ENCODE data around the gene NOVA2. TPM values are rescaled to one million over a fixed set of nuclear protein-coding genes. Genes with fewer than 3 reads are reported as not detected.

Gene NOVA2
- total RNA-seq, 1 experiment from 2014 or later, result 2.5 TPM

DNA sequence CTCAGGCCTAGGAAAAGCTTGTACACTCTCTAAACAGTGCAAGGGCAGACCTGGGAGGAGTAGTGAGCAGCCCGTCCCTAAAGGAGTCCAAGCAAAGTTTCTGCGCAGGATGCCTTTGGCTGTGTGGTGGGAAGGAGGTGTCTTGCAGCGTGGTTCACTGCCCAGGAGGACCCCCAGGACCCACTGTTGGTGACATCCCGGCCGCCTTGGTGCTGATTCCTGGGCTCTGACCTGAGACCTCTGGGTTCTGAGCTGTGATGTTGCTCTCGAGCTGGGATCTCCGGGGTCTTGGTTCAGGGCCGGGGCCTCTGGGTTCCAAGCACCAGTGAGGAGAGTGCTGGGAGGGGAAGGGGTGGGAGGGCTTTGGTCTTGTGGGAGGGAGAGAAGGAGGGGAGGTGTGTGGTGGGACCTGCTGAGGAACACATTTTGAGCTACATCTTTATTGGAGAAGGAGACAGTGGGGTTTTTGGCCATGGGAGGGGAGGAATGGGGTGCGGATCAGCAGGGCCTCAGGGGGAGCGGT, 45.1 kb upstream of the NOVA2 start:
- H3K9me3 ChIP-seq (ENCODE audit: control insufficient read depth in 1 of 2, insufficient read depth in 1 of 2, low read depth in 1 of 2, low read length in 2 of 2), result no peaks in the 10 kb centered on the region
- H3K4me2 ChIP-seq (ENCODE audit: low read length), result no peak overlapping the region
- no peaks in the 10 kb centered on the region for H4K20me1 ChIP-seq (ENCODE audit: insufficient read depth)
- H2AFZ ChIP-seq (ENCODE audit: low read depth, low read length, poor library complexity, severe bottlenecking), result no peak overlapping the region
- no peak overlapping the region for H3K9ac ChIP-seq (ENCODE audit: low read length)
- H3K27me3 ChIP-seq (ENCODE audit: insufficient read depth, low read length), result no peaks in the 10 kb centered on the region
- no peak for ATAC-seq
- DNase-seq (ENCODE audit: low read depth, low spot score), result no peak
- POLR2A ChIA-PET, result interaction anchor here (1.5 kb wide), 1 partner anchor 155 kb away, joined by 3 read pairs; the partner anchor contains the start of gene FOXA3
- no peak overlapping the region for H3K27ac ChIP-seq (ENCODE audit: low read depth, low read length)
- RAD21 ChIA-PET (ENCODE audit: low non-redundant PET in 1 of 2, low total read pairs in 2 of 2, uncharacterized antibody in 2 of 2, unreplicated experiment in 2 of 2), result no interaction called here
- intact Hi-C loops (cut with micrococcal nuclease), result loop anchor here (5.0 kb wide), 1 partner anchor 106 kb away; the partner anchor contains the start of gene NANOS2
- no peaks in the 10 kb centered on the region for H3K9me2 ChIP-seq (ENCODE audit: insufficient read depth)
- no TSS peak for BruUV-seq (replicated peaks)
- no peaks in the 10 kb centered on the region for H3K79me2 ChIP-seq (ENCODE audit: insufficient read depth, low read length)
- H3K36me3 ChIP-seq (ENCODE audit: control insufficient read depth in 1 of 2, insufficient read depth in 2 of 2, low read length in 2 of 2), result no peaks in the 10 kb centered on the region
- TF ChIP-seq JUND (IDR thresholded peaks at IDR 0.05) (no peak), FOSL1 (IDR thresholded peaks at IDR 0.05; ENCODE audit: low read depth) (no peak), ZFX (IDR thresholded peaks at IDR 0.05) (no peak), EZH2 (IDR thresholded peaks at IDR 0.05) (no peak), CEBPB (IDR thresholded peaks at IDR 0.05; ENCODE audit: low read depth) (no peak), SRF (IDR thresholded peaks at IDR 0.05; ENCODE audit: low read depth) (no peak), CBX3 (IDR thresholded peaks at IDR 0.05; ENCODE audit: low read depth) (no peak), TCF7L2 (IDR thresholded peaks at IDR 0.05; ENCODE audit: borderline replicate concordance, extremely low read depth, insufficient read depth, insufficient read length) (no peak)
- TF ChIP-seq, protein P1, sequence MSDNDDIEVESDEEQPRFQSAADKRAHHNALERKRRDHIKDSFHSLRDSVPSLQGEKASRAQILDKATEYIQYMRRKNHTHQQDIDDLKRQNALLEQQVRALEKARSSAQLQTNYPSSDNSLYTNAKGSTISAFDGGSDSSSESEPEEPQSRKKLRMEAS (IDR thresholded peaks at IDR 0.05), result no peak
- TF ChIP-seq, protein P2, sequence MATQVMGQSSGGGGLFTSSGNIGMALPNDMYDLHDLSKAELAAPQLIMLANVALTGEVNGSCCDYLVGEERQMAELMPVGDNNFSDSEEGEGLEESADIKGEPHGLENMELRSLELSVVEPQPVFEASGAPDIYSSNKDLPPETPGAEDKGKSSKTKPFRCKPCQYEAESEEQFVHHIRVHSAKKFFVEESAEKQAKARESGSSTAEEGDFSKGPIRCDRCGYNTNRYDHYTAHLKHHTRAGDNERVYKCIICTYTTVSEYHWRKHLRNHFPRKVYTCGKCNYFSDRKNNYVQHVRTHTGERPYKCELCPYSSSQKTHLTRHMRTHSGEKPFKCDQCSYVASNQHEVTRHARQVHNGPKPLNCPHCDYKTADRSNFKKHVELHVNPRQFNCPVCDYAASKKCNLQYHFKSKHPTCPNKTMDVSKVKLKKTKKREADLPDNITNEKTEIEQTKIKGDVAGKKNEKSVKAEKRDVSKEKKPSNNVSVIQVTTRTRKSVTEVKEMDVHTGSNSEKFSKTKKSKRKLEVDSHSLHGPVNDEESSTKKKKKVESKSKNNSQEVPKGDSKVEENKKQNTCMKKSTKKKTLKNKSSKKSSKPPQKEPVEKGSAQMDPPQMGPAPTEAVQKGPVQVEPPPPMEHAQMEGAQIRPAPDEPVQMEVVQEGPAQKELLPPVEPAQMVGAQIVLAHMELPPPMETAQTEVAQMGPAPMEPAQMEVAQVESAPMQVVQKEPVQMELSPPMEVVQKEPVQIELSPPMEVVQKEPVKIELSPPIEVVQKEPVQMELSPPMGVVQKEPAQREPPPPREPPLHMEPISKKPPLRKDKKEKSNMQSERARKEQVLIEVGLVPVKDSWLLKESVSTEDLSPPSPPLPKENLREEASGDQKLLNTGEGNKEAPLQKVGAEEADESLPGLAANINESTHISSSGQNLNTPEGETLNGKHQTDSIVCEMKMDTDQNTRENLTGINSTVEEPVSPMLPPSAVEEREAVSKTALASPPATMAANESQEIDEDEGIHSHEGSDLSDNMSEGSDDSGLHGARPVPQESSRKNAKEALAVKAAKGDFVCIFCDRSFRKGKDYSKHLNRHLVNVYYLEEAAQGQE (IDR thresholded peaks at IDR 0.05; ENCODE audit: low read depth), result no peak
- TF ChIP-seq, protein P3, sequence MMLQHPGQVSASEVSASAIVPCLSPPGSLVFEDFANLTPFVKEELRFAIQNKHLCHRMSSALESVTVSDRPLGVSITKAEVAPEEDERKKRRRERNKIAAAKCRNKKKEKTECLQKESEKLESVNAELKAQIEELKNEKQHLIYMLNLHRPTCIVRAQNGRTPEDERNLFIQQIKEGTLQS (IDR thresholded peaks at IDR 0.05), result no peak
- CTCF ChIA-PET, result interaction anchor here (0.9 to 1.0 kb wide), 2 partner anchors 60 to 202 kb away, joined by 3 to 4 read pairs; no protein-coding TSS in a partner anchor
- peaks cover 3 to 14% of the 10 kb centered on the region in 2 experiments; a peak in 3 of 4 replicates for H3K4me1 ChIP-seq (ENCODE audit: control insufficient read depth in 1 of 2, insufficient read depth in 2 of 2, low read length in 2 of 2)
- H3K4me3 ChIP-seq (replicated peaks in 1 of 2; ENCODE audit: low read depth in 1 of 2, low read length in 2 of 2), result no peak overlapping the region
